ENCODE measurements around the gene ETNPPL. TPM values are rescaled to one million over a fixed set of nuclear protein-coding genes. Genes with fewer than 3 reads are reported as not detected.

Gene ETNPPL
- total RNA-seq, 1 donor from 2014 or later = 0.43 TPM

DNA sequence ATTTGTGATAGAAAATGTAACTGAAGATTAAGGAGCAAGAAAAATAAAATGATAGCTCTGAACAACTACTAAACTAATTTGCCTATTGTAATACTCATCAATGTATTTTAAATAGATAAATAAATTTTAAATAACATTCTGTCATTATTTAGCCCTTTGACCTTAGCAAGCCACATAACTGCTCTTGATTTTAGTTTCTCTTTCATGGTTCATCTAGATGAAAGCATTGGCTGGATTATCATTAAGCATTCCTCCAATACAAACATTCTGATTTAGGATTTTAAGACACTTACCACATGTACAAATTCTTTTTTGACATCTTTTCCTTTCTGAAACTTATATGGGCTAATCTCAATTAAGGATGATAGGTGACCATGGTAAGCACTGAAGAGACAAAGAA lies 8.5 kb downstream of the ETNPPL start:
- H3K4me2 ChIP-seq = no peak overlapping the region
- no peak for TF ChIP-seq EZH2phosphoT487 (IDR thresholded peaks at IDR 0.05)
- TF ChIP-seq, protein P1, sequence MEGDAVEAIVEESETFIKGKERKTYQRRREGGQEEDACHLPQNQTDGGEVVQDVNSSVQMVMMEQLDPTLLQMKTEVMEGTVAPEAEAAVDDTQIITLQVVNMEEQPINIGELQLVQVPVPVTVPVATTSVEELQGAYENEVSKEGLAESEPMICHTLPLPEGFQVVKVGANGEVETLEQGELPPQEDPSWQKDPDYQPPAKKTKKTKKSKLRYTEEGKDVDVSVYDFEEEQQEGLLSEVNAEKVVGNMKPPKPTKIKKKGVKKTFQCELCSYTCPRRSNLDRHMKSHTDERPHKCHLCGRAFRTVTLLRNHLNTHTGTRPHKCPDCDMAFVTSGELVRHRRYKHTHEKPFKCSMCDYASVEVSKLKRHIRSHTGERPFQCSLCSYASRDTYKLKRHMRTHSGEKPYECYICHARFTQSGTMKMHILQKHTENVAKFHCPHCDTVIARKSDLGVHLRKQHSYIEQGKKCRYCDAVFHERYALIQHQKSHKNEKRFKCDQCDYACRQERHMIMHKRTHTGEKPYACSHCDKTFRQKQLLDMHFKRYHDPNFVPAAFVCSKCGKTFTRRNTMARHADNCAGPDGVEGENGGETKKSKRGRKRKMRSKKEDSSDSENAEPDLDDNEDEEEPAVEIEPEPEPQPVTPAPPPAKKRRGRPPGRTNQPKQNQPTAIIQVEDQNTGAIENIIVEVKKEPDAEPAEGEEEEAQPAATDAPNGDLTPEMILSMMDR (IDR thresholded peaks at IDR 0.05) = no peak
- no peak for TF ChIP-seq EZH2 (IDR thresholded peaks at IDR 0.05)
- Mint-ChIP-seq H3K36me3 (no peaks in the 10 kb centered on the region), H3K27ac (no peak overlapping the region), H3K9me3 (no peaks in the 10 kb centered on the region), H3K4me1 (no peaks in the 10 kb centered on the region), H3K27me3 (ENCODE audit: insufficient read depth, low read depth) (no peaks in the 10 kb centered on the region), H3K4me3 (no peak overlapping the region)
- DNase-seq (ENCODE audit: low spot score) = no peak
- H4K20me1 ChIP-seq (ENCODE audit: low read depth) = no peaks in the 10 kb centered on the region
- H3K36me3 ChIP-seq = no peaks in the 10 kb centered on the region
- H3F3A ChIP-seq (ENCODE audit: low read depth) = no peaks in the 10 kb centered on the region
- no peak overlapping the region for H3K4me3 ChIP-seq
- no peaks in the 10 kb centered on the region for H3K9me3 ChIP-seq (ENCODE audit: low read depth)
- H3K9ac ChIP-seq = no peak overlapping the region
- H3K27me3 ChIP-seq = no peaks in the 10 kb centered on the region
- H3K79me2 ChIP-seq (ENCODE audit: low read depth) = no peaks in the 10 kb centered on the region
- no peaks in the 10 kb centered on the region for H3K4me1 ChIP-seq
- H3K27ac ChIP-seq = no peak overlapping the region
- H2AFZ ChIP-seq (replicated peaks) = no peak overlapping the region

- Mint-ChIP-seq H3K4me1 (no peaks in the 10 kb centered on the region), H3K36me3 (no peaks in the 10 kb centered on the region), H3K27ac (no peak overlapping the region), H3K4me3 (no peak overlapping the region), H3K9me3 (no peaks in the 10 kb centered on the region), H3K27me3 (ENCODE audit: insufficient read depth, low read depth) (no peaks in the 10 kb centered on the region)
- no peak overlapping the region for H2AFZ ChIP-seq (replicated peaks)
- H3K9me3 ChIP-seq (ENCODE audit: low read depth) = no peaks in the 10 kb centered on the region
- no peak overlapping the region for H3K27ac ChIP-seq
- no peaks in the 10 kb centered on the region for H3K4me1 ChIP-seq
- no peaks in the 10 kb centered on the region for H3K27me3 ChIP-seq
- no peak overlapping the region for H3K4me3 ChIP-seq
- H4K20me1 ChIP-seq (ENCODE audit: low read depth) = no peaks in the 10 kb centered on the region
- no peak for DNase-seq (ENCODE audit: low spot score)
- no peaks in the 10 kb centered on the region for H3K36me3 ChIP-seq
- TF ChIP-seq, protein P1 (IDR thresholded peaks at IDR 0.05) = no peak
- TF ChIP-seq EZH2 (IDR thresholded peaks at IDR 0.05) = no peak
- no peak for TF ChIP-seq EZH2phosphoT487 (IDR thresholded peaks at IDR 0.05)
- H3K9ac ChIP-seq = no peak overlapping the region
- H3K79me2 ChIP-seq (ENCODE audit: low read depth) = no peaks in the 10 kb centered on the region
- H3F3A ChIP-seq (ENCODE audit: low read depth) = no peaks in the 10 kb centered on the region
- H3K4me2 ChIP-seq = no peak overlapping the region
These were observed 11.5 kb downstream of the ETNPPL start for GRCh38 chr4:108751321-108751720.

- H3K4me2 ChIP-seq = no peak overlapping the region
- DNase-seq (ENCODE audit: low spot score) = no peak
- H3K4me1 Mint-ChIP-seq = no peaks in the 10 kb centered on the region
- H2AFZ ChIP-seq (replicated peaks) = no peak overlapping the region
- H3K9me3 ChIP-seq (ENCODE audit: low read depth) = no peaks in the 10 kb centered on the region
- no peak overlapping the region for H3K27ac Mint-ChIP-seq
- H3K27me3 ChIP-seq = no peaks in the 10 kb centered on the region
- H3K79me2 ChIP-seq (ENCODE audit: low read depth) = no peaks in the 10 kb centered on the region
- no peaks in the 10 kb centered on the region for H4K20me1 ChIP-seq (ENCODE audit: low read depth)
- H3K36me3 ChIP-seq = no peaks in the 10 kb centered on the region
- no peak overlapping the region for H3K4me3 ChIP-seq
- no peaks in the 10 kb centered on the region for H3K9me3 Mint-ChIP-seq
- no peaks in the 10 kb centered on the region for H3K27me3 Mint-ChIP-seq (ENCODE audit: insufficient read depth, low read depth)
- no peak overlapping the region for H3K4me3 Mint-ChIP-seq
- TF ChIP-seq, protein P1 (IDR thresholded peaks at IDR 0.05) = peak; percentile 14
- TF ChIP-seq EZH2phosphoT487 (IDR thresholded peaks at IDR 0.05) = no peak
- no peaks in the 10 kb centered on the region for H3F3A ChIP-seq (ENCODE audit: low read depth)
- H3K27ac ChIP-seq = no peak overlapping the region
- H3K4me1 ChIP-seq = no peaks in the 10 kb centered on the region
- H3K36me3 Mint-ChIP-seq = no peaks in the 10 kb centered on the region
- H3K9ac ChIP-seq = no peak overlapping the region
These were observed 13.7 kb downstream of the ETNPPL start for GRCh38 chr4:108749119-108749518.

Data from neural progenitor cell (in vitro differentiated cells).